ENCODE data around the gene KCNMA1.

- TF ChIP-seq, protein P1, sequence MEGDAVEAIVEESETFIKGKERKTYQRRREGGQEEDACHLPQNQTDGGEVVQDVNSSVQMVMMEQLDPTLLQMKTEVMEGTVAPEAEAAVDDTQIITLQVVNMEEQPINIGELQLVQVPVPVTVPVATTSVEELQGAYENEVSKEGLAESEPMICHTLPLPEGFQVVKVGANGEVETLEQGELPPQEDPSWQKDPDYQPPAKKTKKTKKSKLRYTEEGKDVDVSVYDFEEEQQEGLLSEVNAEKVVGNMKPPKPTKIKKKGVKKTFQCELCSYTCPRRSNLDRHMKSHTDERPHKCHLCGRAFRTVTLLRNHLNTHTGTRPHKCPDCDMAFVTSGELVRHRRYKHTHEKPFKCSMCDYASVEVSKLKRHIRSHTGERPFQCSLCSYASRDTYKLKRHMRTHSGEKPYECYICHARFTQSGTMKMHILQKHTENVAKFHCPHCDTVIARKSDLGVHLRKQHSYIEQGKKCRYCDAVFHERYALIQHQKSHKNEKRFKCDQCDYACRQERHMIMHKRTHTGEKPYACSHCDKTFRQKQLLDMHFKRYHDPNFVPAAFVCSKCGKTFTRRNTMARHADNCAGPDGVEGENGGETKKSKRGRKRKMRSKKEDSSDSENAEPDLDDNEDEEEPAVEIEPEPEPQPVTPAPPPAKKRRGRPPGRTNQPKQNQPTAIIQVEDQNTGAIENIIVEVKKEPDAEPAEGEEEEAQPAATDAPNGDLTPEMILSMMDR (IDR thresholded peaks at IDR 0.05), result no peak
- no peak for TF ChIP-seq POLR2A (IDR thresholded peaks at IDR 0.05; ENCODE audit: low read depth)
- no peak for TF ChIP-seq EP300 (IDR thresholded peaks at IDR 0.05)
Measured at GRCh38 chr10:77561991-77562390, 75.6 kb downstream of the KCNMA1 start.
